Subcutaneous adipose tissue (tissue), 4 donors: Measurements from ENCODE around the gene NAV2. TPM values are rescaled to one million over a fixed set of nuclear protein-coding genes. Genes with fewer than 3 reads are reported as not detected.

Experiments
- total RNA-seq, 4 donors: library from RNA; depleted of rRNA; stranded (reverse); fragments of >200 nt; gene quantifications; one replicate each; pipeline ENCODE4 v1.1.0, GENCODE V29; 2016
- TF ChIP-seq, protein P1 (sequence below): fragments of 450-650 bp; IDR thresholded peaks from one replicate; pipeline ENCODE4 v1.5.1; 2016; ENCODE audit warnings: low read depth, mild to moderate bottlenecking, control low read depth, antibody characterized with exemption, moderate library complexity

NAV2 gene
- total RNA-seq, 4 donors from 2014 or later: 13.6 to 31.5 (median 27.8) TPM

DNA sequence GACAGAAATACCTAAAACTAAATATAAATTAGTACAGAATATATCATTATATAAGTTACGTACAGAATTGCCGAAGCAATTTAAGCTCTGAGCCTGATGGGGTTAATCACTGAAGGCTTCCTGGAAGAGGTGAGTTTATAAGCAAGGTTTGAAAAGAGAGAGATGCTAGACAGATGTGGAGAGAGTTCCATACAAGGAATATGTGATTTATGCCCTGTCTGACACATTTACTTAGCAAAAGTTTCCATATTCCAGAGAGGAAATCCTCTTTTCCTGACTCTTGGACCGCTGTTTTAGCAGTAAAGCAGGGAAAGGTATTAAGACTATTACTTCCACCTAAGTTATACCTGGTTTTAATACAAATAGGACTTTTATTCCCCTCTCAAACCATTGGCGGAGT is 382.6 kb downstream of the NAV2 start:
- TF ChIP-seq, protein P1, sequence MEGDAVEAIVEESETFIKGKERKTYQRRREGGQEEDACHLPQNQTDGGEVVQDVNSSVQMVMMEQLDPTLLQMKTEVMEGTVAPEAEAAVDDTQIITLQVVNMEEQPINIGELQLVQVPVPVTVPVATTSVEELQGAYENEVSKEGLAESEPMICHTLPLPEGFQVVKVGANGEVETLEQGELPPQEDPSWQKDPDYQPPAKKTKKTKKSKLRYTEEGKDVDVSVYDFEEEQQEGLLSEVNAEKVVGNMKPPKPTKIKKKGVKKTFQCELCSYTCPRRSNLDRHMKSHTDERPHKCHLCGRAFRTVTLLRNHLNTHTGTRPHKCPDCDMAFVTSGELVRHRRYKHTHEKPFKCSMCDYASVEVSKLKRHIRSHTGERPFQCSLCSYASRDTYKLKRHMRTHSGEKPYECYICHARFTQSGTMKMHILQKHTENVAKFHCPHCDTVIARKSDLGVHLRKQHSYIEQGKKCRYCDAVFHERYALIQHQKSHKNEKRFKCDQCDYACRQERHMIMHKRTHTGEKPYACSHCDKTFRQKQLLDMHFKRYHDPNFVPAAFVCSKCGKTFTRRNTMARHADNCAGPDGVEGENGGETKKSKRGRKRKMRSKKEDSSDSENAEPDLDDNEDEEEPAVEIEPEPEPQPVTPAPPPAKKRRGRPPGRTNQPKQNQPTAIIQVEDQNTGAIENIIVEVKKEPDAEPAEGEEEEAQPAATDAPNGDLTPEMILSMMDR: no peak

DNA sequence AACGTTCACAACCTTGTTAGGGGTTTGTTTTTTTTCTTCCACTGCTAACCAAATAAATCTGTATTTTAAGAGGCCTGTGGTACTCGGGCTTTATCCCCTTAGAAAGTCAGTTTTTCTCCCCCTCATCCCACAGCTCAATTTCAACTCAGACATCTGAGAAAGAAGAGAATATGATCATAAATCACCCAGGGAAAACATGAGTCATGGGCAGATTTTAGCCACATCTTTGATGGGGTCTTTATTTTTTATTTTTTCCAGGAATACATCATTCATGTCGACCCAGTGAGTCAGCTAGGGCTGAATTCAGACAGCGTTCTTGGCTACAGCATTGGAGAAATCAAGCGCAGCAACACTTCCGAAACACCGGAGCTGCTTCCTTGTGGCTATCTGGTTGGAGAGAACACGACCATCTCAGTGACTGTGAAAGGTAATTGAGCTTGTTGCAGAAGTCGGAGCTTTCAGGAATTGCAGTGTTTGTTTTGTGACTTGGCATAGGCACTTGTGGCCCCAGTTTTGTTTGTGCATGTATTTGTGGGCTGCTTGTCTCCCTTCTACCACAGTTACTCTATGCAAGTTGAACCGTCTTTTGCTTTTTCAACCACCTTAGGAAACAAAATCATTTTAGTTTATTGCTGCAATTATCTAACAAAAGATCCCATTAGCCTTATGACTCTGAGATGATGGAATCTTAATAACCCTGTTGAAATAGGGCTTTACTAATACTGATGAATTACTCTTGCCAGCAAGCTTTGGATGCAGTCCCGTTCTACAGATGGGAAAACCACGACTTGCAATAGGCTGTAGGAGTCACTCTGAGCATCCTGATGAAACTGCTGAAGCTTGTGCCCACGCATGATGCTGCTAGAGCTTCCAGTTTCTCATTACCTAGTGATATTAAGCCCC is 384.9 kb downstream of the NAV2 start:
- TF ChIP-seq, protein P1: no peak

DNA sequence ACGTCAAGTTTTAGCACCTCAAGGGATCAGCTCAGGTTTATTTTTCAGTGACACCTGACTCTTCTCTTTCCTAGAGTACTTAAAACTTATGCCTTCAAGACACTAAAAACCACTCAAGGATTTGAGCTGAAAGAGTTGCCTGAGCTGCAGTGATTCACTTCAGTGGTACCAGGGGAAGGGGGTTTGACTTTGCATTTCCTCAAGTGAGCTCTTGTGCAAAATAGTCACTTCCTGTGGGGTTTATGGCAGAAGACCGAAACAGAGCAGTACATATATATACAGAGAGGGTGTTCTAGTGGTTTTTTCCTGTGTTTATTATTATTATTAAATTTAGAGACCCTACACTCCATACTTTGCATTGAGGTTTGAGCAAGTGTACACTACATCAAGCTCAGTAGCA is 386.9 kb downstream of the NAV2 start:
- TF ChIP-seq, protein P1: no peak

DNA sequence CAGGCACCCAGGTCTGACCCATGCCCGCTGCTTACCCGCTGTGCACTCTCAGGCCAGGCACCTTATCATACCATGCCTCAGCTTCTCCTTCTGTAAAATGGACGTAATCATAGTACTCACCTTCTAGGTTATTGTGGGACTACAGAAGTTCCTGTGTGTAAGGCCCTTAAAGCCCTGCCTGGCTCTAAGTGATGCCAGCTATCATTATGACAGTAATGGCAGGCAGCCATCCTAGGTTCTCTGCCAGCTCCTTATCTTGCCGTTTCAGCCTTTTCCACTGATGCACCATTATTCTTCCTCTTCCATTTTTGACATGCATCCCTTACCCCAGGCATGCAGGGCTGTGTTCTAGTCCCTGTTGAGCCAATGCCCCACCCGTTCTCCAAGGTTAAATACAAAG is 389.8 kb downstream of the NAV2 start:
- TF ChIP-seq, protein P1: no peak

DNA sequence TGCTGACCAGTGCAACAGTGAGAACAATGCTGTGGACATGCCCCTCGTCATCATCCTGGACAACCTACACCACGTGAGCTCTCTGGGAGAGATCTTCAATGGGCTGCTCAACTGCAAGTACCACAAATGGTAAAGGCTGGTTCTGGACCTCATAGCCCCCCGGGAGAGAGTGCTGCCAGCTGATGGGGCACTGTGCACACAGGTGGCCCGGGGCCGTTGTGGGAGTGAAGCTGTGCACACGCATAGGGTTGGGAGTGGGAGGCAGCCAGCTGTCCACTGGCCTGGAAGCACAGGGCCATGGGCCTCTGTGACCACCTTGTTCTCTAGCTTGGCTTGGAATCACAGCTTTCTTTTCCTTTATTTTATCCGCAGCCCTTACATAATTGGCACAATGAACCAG is 390.6 kb downstream of the NAV2 start:
- TF ChIP-seq, protein P1: no peak

DNA sequence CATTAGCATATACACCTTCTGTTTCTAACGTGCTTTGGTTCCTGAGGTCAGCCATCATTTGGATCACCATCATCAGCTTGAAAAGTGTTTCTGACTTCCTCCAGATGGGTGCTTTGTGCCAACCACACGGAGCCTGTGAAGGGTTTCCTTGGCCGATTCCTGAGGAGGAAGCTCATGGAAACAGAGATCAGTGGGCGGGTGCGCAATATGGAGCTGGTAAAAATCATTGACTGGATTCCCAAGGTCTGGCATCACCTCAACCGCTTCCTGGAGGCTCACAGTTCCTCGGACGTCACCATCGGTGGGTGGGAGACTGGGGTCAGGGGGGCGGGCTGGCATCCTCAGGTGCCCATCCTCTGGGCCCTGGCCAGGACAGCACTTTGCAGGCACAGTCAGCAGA is 392.8 kb downstream of the NAV2 start:
- TF ChIP-seq, protein P1: no peak

DNA sequence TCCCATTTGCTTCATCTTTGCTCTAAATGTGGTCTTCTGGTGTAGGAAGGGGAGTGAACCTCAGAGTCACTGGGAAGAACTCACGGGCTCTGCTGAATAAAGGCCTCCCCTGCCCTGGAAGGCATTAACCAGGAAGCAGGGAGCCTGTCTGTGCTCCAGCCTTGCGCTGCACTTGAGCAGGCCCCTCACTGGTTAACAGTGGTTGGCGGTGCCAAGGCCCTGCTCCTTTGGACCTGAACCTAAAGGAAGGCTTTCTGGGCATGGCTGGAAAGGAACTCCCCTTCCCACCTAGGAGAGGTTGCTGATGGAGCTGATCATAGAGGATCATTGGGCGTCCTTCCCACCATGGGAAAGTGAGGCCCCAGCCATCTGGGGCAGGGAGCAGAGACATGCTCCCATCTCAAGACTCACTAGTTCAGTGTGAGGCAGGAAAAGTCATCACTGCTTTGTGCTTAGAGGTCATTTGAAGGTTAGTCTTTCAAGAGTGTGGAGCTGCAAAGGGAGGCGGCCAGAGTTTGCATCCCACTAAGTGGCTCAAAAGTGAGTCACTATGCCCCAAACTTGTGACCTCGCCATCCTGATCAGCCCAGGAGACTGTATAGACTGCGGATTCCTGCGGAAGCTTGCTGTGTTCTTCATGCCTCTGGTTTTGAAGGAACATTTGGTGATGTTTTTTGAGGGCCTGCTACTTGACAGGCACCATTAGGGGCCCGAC is 397.3 kb downstream of the NAV2 start:
- TF ChIP-seq, protein P1: no peak
